GM23338 (cell line): ENCODE results near the gene PHRF1. TPM values are rescaled to one million over a fixed set of nuclear protein-coding genes. Genes with fewer than 3 reads are reported as not detected.

ENCODE experiments used
- ATAC-seq: fragments of 200-7000 bp; cut with Tn5 transposase; 3 replicates; pipeline ENCODE4 v1.9.1; 2020
- DNase-seq: peaks from one replicate; pipeline ENCODE4 v3.0.0-alpha.2; 2015; ENCODE audit warnings: low spot score
- H2AFZ ChIP-seq: fragments of 200-600 bp; sonication (generic); 2 replicates; pipeline ENCODE4 v1.8.0; 2016; ENCODE audit warnings: antibody characterized with exemption, mild to moderate bottlenecking, moderate library complexity
- H3F3A ChIP-seq: fragments of 200-600 bp; sonication (generic); replicated peaks from 2 replicates; pipeline ENCODE4 v1.8.0; 2017; ENCODE audit warnings: antibody characterized with exemption, mixed run types, low read depth
- H3K27ac ChIP-seq: fragments of 200-600 bp; sonication (generic); 2 replicates; pipeline ENCODE4 v1.6.1; 2016; ENCODE audit warnings: low read depth
- H3K27me3 ChIP-seq: fragments of 200-600 bp; sonication (generic); 2 replicates; pipeline ENCODE4 v1.8.0; 2016; ENCODE audit warnings: mild to moderate bottlenecking, mixed run types, moderate library complexity; ENCODE audit not compliant: insufficient read depth
- H3K36me3 ChIP-seq: fragments of 200-600 bp; sonication (generic); 2 replicates; pipeline ENCODE4 v1.8.0; 2016; ENCODE audit warnings: mild to moderate bottlenecking; ENCODE audit not compliant: insufficient read depth
- H3K4me1 ChIP-seq: fragments of 200-600 bp; sonication (generic); 2 replicates; pipeline ENCODE4 v1.8.0; 2016; ENCODE audit warnings: mild to moderate bottlenecking, moderate library complexity; ENCODE audit not compliant: insufficient read depth
- H3K4me2 ChIP-seq: fragments of 200-600 bp; sonication (generic); 2 replicates; pipeline ENCODE4 v1.7.1; 2017; ENCODE audit warnings: mixed run types
- H3K4me3 ChIP-seq: fragments of 200-600 bp; sonication (generic); 2 replicates; pipeline ENCODE4 v1.6.1; 2016; ENCODE audit warnings: mixed run types
- H3K79me2 ChIP-seq: fragments of 200-600 bp; sonication (generic); replicated peaks from 2 replicates; pipeline ENCODE4 v1.8.0; 2017; ENCODE audit warnings: mild to moderate bottlenecking; ENCODE audit not compliant: insufficient read depth
- H3K9me2 ChIP-seq: fragments of 200-600 bp; sonication (generic); 2 replicates; pipeline ENCODE4 v1.8.0; 2017; ENCODE audit not compliant: insufficient read depth
- H4K20me1 ChIP-seq: fragments of 200-600 bp; sonication (generic); replicated peaks from 2 replicates; pipeline ENCODE4 v1.8.0; 2017; ENCODE audit warnings: mild to moderate bottlenecking; ENCODE audit not compliant: insufficient read depth
- H3K27ac Mint-ChIP-seq: 2 replicates; pipeline ENCODE4 v1.8.0; 2020; ENCODE audit warnings: inconsistent platforms, mild to moderate bottlenecking, moderate library complexity, mixed read lengths
- H3K27me3 Mint-ChIP-seq: 3 replicates; pipeline ENCODE4 v1.8.0; 2022; ENCODE audit warnings: low read depth, mild to moderate bottlenecking, moderate library complexity, mixed read lengths, inconsistent platforms; ENCODE audit not compliant: insufficient read depth, poor library complexity
- H3K36me3 Mint-ChIP-seq: 3 replicates; pipeline ENCODE4 v1.8.0; 2021; ENCODE audit warnings: low read depth, mild to moderate bottlenecking, inconsistent platforms, moderate library complexity, mixed read lengths
- H3K4me1 Mint-ChIP-seq: 3 replicates; pipeline ENCODE4 v1.8.0; 2020; ENCODE audit warnings: mild to moderate bottlenecking, inconsistent platforms, mixed read lengths
- H3K4me3 Mint-ChIP-seq: 3 replicates; pipeline ENCODE4 v1.8.0; 2021; ENCODE audit warnings: moderate library complexity, mild to moderate bottlenecking, inconsistent platforms, mixed read lengths
- H3K9me3 Mint-ChIP-seq: 3 replicates; pipeline ENCODE4 v1.8.0; 2020; ENCODE audit warnings: moderate library complexity, mild to moderate bottlenecking, inconsistent platforms, mixed read lengths
- CREB1 ChIP-seq: fragments of 250-450 bp; sonication (Bioruptor Pico); IDR thresholded peaks from 2 replicates; pipeline ENCODE4 v1.5.0; 2020; ENCODE audit warnings: low read depth, mild to moderate bottlenecking, moderate library complexity
- EZH2 ChIP-seq: fragments of 200-600 bp; sonication (generic); IDR thresholded peaks from one replicate; pipeline ENCODE4 v1.8.0; 2017; ENCODE audit warnings: antibody characterized with exemption, mild to moderate bottlenecking, low read depth; ENCODE audit not compliant: unreplicated experiment
- EZH2phosphoT487 ChIP-seq: fragments of 200-600 bp; sonication (generic); IDR thresholded peaks from one replicate; pipeline ENCODE4 v1.8.1; 2018; ENCODE audit warnings: antibody characterized with exemption; ENCODE audit not compliant: unreplicated experiment
- NANOG ChIP-seq: IDR thresholded peaks from 2 replicates; pipeline ENCODE4 v1.6.1; 2016; ENCODE audit warnings: antibody characterized with exemption, borderline replicate concordance
- POLR2AphosphoS5 ChIP-seq: IDR thresholded peaks from 2 replicates; pipeline ENCODE4 v1.6.1; 2016; ENCODE audit warnings: antibody characterized with exemption, low read depth
- ZNF114 ChIP-seq: fragments of 250-450 bp; sonication (Bioruptor Pico); IDR thresholded peaks from 2 replicates; pipeline ENCODE4 v1.5.0; 2020; ENCODE audit warnings: mild to moderate bottlenecking, moderate library complexity
- ZNF462 ChIP-seq: fragments of 250-450 bp; sonication (Bioruptor Pico); IDR thresholded peaks from 2 replicates; pipeline ENCODE4 v1.5.0; 2020; ENCODE audit warnings: mild to moderate bottlenecking, moderate library complexity
- polyA plus RNA-seq: library from polyadenylated mRNA; unstranded; fragments of >200 nt; fragmentation: Nextera tagmentation; extraction: Ambion mirVana; gene quantifications from 2 replicates; pipeline ENCODE4 v1.2.1, GENCODE V29; 2016
- total RNA-seq: library from RNA; depleted of rRNA; stranded (reverse); fragments of >200 nt; shearing (Covaris generic); gene quantifications from 2 replicates; pipeline ENCODE4 v1.2.3, GENCODE V29; 2014

Gene PHRF1
- total and polyA plus RNA-seq, 2 experiments from 2014 or later: 11.0 to 45.9 TPM

- no peak for TF ChIP-seq ZNF462 (CRISPR knock-in tag)
Observed at GRCh38 chr11:541433-541885, 34.8 kb upstream of the PHRF1 start (continued).

GRCh38 chr11:544817-545166, 31.5 kb upstream of the PHRF1 start:
- H3F3A ChIP-seq: no peaks in the 10 kb centered on the region
- no peaks in the 10 kb centered on the region for H4K20me1 ChIP-seq
- DNase-seq: no peak
- no peaks in the 10 kb centered on the region for H3K27me3 ChIP-seq
- Mint-ChIP-seq H3K9me3 (no peaks in the 10 kb centered on the region), H3K36me3 (peaks cover 3% of the 10 kb centered on the region; the same call in 2 of the 3 replicates), H3K27me3 (peaks cover 12% of the 10 kb centered on the region), H3K27ac (no peak overlapping the region), H3K4me3 (no peak overlapping the region), H3K4me1 (no peaks in the 10 kb centered on the region; the same call in 2 of the 3 replicates)
- H3K4me3 ChIP-seq: no peak overlapping the region
- H2AFZ ChIP-seq: no peak overlapping the region
- no peak overlapping the region for H3K4me2 ChIP-seq
- no peaks in the 10 kb centered on the region for H3K79me2 ChIP-seq
- H3K4me1 ChIP-seq: no peaks in the 10 kb centered on the region
- no peak for ATAC-seq
- no peaks in the 10 kb centered on the region for H3K9me2 ChIP-seq
- H3K36me3 ChIP-seq: no peaks in the 10 kb centered on the region
- H3K27ac ChIP-seq: no peak overlapping the region
- TF ChIP-seq EZH2phosphoT487 (no peak), ZNF114 (CRISPR knock-in tag) (no peak), NANOG (no peak), POLR2AphosphoS5 (no peak), CREB1 (CRISPR knock-in tag) (no peak), EZH2 (no peak), ZNF462 (CRISPR knock-in tag) (no peak)
